GM19372 (cell line): ENCODE results near the gene CFL1.

Experiments used
- ATAC-seq: cut with Tn5 transposase; IDR thresholded peaks from one replicate; pipeline ENCODE4 v1.9.1; 2021; ENCODE audit warnings: mild to moderate bottlenecking, low read depth, moderate library complexity; ENCODE audit not compliant: unreplicated experiment

The CFL1 gene

DNA sequence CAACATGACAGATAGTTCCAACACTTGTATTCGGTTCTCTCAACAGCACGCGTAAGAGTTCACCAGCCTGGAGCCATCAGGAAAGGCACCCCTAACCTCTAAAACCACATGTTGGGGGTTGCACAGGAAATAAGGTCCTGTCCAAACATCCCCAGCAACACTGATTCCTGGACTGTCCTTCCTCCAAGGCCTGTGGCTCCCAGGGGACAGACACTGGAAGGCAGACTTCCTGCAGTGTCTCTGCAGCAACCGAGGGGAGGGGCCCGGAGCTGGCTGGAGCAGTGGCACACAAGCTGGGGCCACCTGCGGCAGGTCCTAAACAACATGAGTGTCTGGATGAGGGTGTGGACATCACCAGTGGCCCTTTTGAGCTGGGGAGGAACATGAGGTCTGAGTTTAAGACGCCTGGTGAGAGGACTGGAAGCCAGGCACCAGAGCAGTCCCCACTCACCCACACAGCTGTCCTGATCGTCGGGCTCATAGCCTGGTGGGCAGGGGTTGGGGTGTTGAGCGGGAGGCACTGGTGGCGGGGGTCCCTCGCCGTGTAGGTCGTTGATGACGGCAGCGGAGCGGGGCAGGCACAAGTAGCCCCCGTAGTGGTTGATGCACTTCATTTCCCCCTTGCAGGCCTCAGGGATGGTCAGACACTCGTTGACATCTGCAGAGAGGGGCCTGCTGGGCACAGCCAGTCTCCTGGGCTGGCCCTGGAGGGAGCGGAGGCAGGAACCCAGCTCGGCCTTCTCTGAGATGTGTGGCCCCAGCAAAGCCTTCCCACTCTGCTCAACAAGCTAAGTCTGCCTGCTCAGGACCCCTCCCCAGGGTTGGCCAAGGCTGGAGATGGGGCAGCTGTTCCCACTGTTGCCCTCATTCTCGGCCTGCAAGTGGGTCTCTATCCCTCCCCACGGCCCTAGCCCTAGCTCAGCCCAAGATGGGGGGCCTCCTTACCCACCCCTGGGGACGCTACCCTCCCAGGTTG lies 13.0 kb upstream of the CFL1 start:
- no peak for ATAC-seq

DNA sequence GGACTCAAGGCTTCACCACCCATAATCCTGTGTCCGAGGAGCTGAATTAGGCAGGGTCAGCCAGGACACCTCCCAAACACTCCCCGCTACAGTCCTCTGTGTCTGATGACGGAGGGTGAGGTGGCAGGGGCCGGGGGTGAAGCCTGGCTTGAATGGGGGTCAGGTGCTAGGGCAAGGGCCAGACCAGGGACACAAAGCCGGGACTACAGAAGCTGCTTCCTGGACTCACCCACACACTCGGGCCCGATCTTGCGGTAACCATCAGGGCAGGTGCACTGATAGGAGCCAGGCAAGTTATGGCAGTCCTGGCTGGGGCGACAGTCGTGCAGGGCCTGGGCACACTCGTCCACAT lies 12.3 kb upstream of the CFL1 start:
- ATAC-seq = no peak

DNA sequence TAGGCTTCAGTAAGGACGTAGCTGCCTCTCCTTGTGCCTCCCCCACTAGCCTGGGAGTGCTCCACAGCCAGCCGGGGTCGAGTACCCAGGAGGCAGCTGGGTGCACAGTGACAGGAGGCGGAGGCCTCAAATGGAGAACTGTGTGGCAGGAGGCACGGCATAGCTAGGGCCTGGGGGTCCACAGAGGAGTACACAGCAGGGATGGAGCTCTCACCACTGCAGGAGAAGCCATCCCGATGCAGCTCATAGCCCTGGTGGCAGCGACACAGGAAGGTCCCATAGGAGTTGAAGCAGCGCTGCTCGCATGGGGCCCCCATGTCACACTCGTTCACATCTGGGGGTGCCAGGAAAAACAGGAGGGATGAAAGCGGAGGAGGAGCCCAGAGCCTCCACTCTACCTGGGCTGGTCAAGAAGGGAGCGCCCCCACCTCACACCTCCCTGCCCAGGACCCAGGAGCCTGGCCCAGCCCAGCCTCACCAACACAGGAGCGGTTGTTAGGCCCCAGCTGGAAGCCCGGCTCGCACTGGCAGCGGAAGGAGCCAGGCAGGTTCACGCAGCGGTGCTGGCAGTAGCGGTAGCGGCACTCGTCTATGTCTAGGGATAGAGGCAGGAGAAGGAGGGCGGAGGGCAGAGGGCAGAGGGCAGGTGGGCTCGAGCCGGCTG lies 11.8 kb upstream of the CFL1 start:
- ATAC-seq = no peak

GRCh38 chr11:65868907-65869306 lies 10.9 kb upstream of the CFL1 start:
- ATAC-seq = no peak

DNA sequence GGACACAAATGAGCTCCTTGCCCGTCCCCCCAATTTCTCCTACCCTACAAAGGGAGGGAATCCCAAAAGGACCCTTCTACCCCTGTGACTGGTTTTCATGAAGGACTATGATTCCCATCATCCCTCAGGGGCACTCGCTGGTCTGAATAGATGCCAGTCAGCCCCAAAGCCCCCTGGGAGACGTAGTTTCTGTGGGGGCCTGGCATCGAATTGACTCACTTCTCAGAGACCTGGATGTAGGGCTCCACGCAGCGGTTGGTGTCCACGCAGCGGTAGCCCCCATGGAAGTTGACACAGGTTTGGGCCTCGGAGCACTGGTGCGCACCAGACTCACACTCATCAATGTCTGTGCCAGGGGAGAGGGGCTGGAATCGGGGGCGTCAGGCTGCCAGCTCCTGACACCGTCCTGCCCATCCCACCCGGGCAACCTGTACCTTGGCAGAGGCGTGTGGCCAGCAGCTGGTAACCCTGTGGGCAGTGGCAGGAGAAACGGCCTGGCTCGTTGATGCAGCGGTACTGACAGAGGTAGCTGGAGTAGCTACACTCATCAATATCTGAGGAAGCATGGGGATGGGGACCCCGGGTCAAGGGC lies 10.2 kb upstream of the CFL1 start:
- no peak for ATAC-seq

GRCh38 chr11:65867284-65868071 lies 9.5 kb upstream of the CFL1 start:
- ATAC-seq = no peak

GRCh38 chr11:65866509-65867283 lies 8.7 kb upstream of the CFL1 start:
- no peak for ATAC-seq

DNA sequence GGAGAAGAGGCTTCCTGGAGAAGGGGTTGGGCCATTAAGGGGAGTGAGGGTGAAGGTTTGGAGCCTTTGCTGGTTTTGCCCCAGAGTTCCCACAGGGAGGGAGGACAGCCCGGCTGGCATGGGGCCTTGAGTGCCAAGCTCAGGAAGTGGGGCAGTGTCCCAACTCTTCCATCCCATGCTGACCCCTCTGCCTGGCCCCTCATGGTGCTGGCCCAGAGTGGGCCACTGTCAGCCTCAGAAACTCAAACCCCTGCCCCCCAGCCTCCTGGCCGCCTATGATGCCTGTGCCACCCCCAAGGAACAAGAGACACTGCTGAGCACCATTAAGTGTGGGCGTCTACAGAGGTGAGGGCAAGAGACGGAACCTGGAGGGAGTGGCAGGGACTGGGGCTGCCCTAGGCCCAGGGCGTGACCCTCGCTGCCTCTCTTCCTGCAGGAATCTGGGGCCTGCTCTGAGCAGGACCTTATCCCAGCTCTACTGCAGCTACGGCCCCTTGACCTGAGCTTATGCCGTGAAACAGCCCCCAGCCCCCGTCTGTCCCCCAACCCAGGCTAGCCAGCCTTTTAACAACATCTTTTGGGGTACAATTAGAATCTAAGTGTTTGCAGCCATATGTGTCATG lies 7.7 kb upstream of the CFL1 start:
- no peak for ATAC-seq

- no peak for ATAC-seq
These were observed 6.9 kb upstream of the CFL1 start for GRCh38 chr11:65864706-65865471.

- no peak for ATAC-seq
These were observed 6.1 kb upstream of the CFL1 start for GRCh38 chr11:65863889-65864705.

GRCh38 chr11:65862941-65863888 lies 5.2 kb upstream of the CFL1 start:
- no peak for ATAC-seq

DNA sequence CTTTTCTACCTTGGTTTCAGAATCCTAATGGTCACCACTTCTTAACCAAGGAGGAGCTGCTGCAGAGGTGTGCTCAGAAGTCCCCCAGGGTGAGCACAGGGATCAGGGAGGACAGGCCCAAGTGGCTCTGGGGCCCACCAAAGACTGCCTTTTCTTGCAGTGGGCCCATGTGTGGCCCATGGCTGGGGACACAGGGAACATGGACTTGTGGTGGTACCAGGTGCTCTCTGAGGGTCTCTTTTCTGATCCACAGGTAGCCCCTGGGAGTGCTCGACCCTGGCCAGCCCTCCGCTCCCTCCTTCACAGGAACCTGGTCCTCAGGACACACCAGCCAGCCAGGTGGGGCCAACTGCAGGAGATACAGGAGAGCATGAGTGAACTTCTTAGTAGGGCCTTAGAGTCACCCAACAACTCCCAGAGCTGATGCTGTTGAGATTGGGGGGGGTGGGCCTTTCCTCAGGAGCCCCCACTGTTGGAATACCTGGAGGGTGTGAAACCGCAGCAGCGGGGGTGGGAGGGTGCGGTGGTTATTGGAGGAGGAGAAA lies 4.3 kb upstream of the CFL1 start:
- ATAC-seq = no peak

DNA sequence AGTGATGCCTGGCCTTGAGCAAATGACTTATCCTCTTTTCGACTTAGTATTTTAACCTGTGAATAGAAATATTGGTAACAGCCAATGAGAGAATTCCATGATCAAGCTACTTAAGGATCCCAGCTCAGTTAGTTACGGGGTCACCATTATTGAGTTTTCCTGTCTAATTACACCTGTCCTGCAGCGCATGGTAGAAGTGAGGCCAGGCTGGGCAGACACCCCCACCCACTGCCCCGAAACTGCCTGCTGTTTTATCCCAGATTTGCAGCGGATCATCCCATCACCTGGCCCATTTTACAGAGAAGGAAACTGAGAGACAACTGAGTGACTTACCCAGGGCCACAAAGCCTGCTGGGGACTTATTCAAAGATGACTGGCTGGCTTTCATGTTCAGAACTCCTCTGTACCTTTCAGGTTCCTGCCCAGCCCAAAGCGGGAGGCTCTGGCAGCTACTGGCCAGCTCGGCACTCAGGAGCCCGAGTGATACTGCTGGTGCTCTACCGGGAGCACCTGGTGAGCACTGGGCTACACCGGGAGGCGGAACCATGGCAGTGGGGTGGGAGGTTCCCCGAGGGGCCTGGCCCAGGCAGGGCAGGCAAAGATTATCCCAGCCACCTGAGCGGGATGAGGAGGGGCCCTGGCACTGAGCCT lies 3.7 kb upstream of the CFL1 start:
- ATAC-seq = no peak

- no peak for ATAC-seq
These were observed 3.2 kb upstream of the CFL1 start for GRCh38 chr11:65861165-65861505.

DNA sequence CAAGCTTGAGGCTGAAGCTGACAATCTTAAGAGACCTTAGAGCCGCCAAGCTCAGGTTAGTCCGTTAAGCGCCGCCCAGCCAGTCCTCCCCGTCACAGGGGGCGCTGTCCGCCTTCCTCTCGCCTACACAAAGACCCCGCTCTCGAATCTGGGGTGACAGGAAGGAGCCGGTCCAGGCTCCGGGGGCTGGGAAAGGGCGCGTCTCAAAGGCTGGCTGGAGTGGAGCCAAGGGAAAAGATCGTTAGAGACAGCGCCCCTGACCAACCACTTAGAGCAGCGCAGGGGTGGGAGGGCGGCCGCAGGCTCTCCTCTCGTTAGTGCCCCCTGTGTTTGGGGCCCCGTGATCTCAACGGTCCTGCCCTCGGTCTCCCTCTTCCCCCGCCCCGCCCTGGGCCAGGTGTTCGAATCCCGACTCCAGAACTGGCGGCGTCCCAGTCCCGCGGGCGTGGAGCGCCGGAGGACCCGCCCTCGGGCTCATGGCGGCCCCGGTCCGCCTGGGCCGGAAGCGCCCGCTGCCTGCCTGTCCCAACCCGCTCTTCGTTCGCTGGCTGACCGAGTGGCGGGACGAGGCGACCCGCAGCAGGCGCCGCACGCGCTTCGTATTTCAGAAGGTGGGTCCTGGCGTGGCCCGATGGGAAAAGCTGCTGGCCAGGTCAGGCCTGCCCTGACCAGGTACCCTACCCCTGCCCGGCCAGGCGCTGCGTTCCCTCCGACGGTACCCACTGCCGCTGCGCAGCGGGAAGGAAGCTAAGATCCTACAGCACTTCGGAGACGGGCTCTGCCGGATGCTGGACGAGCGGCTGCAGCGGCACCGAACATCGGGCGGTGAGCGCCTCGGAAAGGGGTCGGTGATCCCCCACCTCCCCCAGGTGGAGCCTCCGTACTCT lies 2.5 kb upstream of the CFL1 start, which contains the start of gene MUS81:
TSS of gene MUS81 (plus strand) at position 156 of the 887 bp plus-strand sequence. CDS start at position 477, 321 bp downstream.
- ATAC-seq = no peak
